ENCODE data around the gene SLC16A13. TPM values are rescaled to one million over a fixed set of nuclear protein-coding genes. Genes with fewer than 3 reads are reported as not detected.

SLC16A13 gene
- total and polyA plus RNA-seq, 11 donors = 0.83 to 2.1 (median 1.0) TPM

GRCh38 chr17:7011415-7011814, 24.4 kb upstream of the SLC16A13 start:
- no peak for ATAC-seq
- no peak for DNase-seq
- WGBS, 4 donors = 49 to 65% (median 52%) methylated on average over 14 of the region's 14 CpGs
- intact Hi-C loops (cut with DNase I) = loop anchor here in 2 of 10 donors (5.0 to 10.0 kb wide), 2 partner anchors 257 to 359 kb away; partner anchors contain the start of genes XAF1 (in 2 of the 2), C17orf100 (in 1 of the 2) and MED31 (in 1 of the 2)
- peaks cover 0 to 28% (median 6%) of the 10 kb centered on the region in 9 donors for H3K36me3 ChIP-seq
- TF ChIP-seq, protein P1, sequence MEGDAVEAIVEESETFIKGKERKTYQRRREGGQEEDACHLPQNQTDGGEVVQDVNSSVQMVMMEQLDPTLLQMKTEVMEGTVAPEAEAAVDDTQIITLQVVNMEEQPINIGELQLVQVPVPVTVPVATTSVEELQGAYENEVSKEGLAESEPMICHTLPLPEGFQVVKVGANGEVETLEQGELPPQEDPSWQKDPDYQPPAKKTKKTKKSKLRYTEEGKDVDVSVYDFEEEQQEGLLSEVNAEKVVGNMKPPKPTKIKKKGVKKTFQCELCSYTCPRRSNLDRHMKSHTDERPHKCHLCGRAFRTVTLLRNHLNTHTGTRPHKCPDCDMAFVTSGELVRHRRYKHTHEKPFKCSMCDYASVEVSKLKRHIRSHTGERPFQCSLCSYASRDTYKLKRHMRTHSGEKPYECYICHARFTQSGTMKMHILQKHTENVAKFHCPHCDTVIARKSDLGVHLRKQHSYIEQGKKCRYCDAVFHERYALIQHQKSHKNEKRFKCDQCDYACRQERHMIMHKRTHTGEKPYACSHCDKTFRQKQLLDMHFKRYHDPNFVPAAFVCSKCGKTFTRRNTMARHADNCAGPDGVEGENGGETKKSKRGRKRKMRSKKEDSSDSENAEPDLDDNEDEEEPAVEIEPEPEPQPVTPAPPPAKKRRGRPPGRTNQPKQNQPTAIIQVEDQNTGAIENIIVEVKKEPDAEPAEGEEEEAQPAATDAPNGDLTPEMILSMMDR (IDR thresholded peaks at IDR 0.05) = no peak
- no peaks in the 10 kb centered on the region for H3K9me3 ChIP-seq
- H3K4me1 ChIP-seq = peaks cover 8 to 54% (median 37%) of the 10 kb centered on the region in 12 donors
- peak overlapping the region; percentile 75 to 99 (median 91) for H3K4me3 ChIP-seq
- no peaks in the 10 kb centered on the region for H3K27me3 ChIP-seq
- peak overlapping the region in 4 of 12 donors; percentile 96 to 98 (median 98) for H3K27ac ChIP-seq

GRCh38 chr17:7011942-7012254, 23.9 kb upstream of the SLC16A13 start:
- peak overlapping the region; percentile 94 to 99 (median 97) for H3K27ac ChIP-seq
- no peaks in the 10 kb centered on the region for H3K9me3 ChIP-seq
- peaks cover 0 to 28% (median 9%) of the 10 kb centered on the region in 9 donors for H3K36me3 ChIP-seq
- 0 to 1% (median 1%) methylated on average over 6 of the region's 6 CpGs for WGBS, 4 donors
- TF ChIP-seq POLR2A (IDR thresholded peaks at IDR 0.05) = no peak
- peak overlapping the region; percentile 75 to 99 (median 91) for H3K4me3 ChIP-seq
- intact Hi-C loops (cut with DNase I) = loop anchor here in 2 of 10 donors (5.0 to 10.0 kb wide), 2 partner anchors 257 to 360 kb away; partner anchors contain the start of genes XAF1 (in 2 of the 2), C17orf100 (in 1 of the 2) and MED31 (in 1 of the 2)
- peaks cover 9 to 59% (median 41%) of the 10 kb centered on the region in 12 donors for H3K4me1 ChIP-seq
- ATAC-seq (no peak), DNase-seq (no peak)
- no peaks in the 10 kb centered on the region for H3K27me3 ChIP-seq

GRCh38 chr17:7014261-7014994, 21.4 kb upstream of the SLC16A13 start:
- Histone ChIP-seq H3K4me3 (peak overlapping the region; percentile 75 to 99 (median 91)), H3K4me1 (peaks cover 16 to 82% (median 58%) of the 10 kb centered on the region in 12 donors), H3K9me3 (no peaks in the 10 kb centered on the region), H3K27ac (peak overlapping the region; percentile 89 to 99 (median 97)), H3K27me3 (no peaks in the 10 kb centered on the region), H3K36me3 (peaks cover 0 to 24% (median 10%) of the 10 kb centered on the region in 9 donors)
- peak; percentile 85 to 92 (median 89) for ATAC-seq
- peak; percentile 97 to 99 (median 99) for DNase-seq
- 1 to 2% (median 1%) methylated on average over 26 to 75 of the region's 75 CpGs for WGBS, 4 donors
- intact Hi-C loops (cut with DNase I) = loop anchor here in 2 of 10 donors (5.0 to 10.0 kb wide), 2 partner anchors 260 to 362 kb away; partner anchors contain the start of genes XAF1 (in 2 of the 2), C17orf100 (in 1 of the 2) and MED31 (in 1 of the 2)
- peak in 1 of 2 donors; percentile 68 for TF ChIP-seq POLR2A (IDR thresholded peaks at IDR 0.05)
- TF ChIP-seq, protein P1 (IDR thresholded peaks at IDR 0.05) = peak; percentile 62 to 93 (median 84)

DNA sequence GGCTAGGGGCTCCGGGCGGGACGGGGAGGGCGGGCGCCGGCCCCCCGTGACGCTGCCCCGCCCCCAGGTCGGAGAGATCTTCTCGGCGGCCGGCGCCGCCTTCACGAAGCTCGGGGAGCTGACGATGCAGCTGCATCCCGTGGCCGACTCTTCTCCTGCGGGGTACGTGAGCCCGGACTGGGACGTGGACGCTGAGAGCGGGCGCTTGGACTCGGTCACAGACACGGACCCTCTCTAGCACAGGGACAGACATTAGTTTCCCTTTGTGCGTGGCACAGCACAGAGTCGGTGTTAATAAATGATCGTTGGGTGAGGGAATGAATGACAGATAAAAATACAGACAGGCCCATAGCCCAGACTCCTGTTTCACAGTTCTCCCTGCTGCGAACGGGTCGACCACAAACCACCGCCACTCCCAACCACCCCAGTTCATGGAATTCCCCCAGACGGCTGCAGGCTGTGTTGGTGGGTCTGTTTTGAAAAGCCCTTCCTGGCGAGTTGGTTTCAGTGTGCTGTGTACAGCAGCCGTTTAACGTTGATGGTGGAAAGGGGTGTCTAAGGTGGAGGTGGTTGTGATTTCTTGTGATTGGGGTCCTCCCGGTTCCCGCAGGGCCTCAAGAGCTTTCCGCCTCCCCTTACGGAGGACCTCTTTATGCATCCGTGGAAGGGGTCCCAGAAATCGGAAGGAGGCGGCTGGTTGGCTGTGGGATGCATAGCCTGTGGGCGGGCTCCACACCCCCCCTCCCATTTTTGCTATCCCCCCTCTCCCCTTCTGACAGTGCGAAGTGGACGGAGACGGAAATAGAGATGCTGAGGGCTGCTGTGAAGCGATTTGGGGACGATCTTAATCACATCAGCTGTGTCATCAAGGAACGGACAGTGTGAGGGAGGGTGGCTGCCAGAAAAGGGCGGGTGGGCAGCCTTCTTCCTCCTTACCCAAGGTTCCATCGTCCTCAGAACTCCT, 20.5 kb upstream of the SLC16A13 start:
- H3K36me3 ChIP-seq = peaks cover 0 to 17% (median 6%) of the 10 kb centered on the region in 9 donors
- H3K4me3 ChIP-seq = peak overlapping the region; percentile 22 to 99 (median 89)
- H3K27me3 ChIP-seq = no peaks in the 10 kb centered on the region
- ATAC-seq = no peak
- 11 to 24% (median 14%) methylated on average over 27 to 56 of the region's 56 CpGs for WGBS, 4 donors
- peaks cover 18 to 82% (median 60%) of the 10 kb centered on the region in 12 donors for H3K4me1 ChIP-seq
- H3K9me3 ChIP-seq = no peaks in the 10 kb centered on the region
- peak overlapping the region; percentile 89 to 99 (median 97) for H3K27ac ChIP-seq
- DNase-seq = no peak
- peak in 1 of 2 donors; percentile 70 for TF ChIP-seq POLR2A (IDR thresholded peaks at IDR 0.05)
- TF ChIP-seq, protein P1 (IDR thresholded peaks at IDR 0.05) = peak in 3 of 12 donors; percentile 9 to 36 (median 17)
- intact Hi-C loops (cut with DNase I) = loop anchor here in 2 of 10 donors (5.0 to 10.0 kb wide), 2 partner anchors 260 to 363 kb away; partner anchors contain the start of genes XAF1 (in 2 of the 2), C17orf100 (in 1 of the 2) and MED31 (in 1 of the 2)

Measured in heart left ventricle (tissue), 16 donors.